C4-2B (cell line): ENCODE measurements around the gene PITPNM3.

Experiments
- H3K27ac ChIP-seq: fragments of 450-650 bp; 2 replicates; pipeline ENCODE4 v1.5.1; 2017
- ZFX ChIP-seq: fragments of 450-650 bp; IDR thresholded peaks from 2 replicates; pipeline ENCODE4 v1.6.1; 2017
- TF ChIP-seq, protein P1 (sequence below): fragments of 450-650 bp; conservative IDR thresholded peaks from 2 replicates; pipeline ENCODE4 v1.5.1; 2017; ENCODE audit warnings: mild to moderate bottlenecking

The PITPNM3 gene

DNA sequence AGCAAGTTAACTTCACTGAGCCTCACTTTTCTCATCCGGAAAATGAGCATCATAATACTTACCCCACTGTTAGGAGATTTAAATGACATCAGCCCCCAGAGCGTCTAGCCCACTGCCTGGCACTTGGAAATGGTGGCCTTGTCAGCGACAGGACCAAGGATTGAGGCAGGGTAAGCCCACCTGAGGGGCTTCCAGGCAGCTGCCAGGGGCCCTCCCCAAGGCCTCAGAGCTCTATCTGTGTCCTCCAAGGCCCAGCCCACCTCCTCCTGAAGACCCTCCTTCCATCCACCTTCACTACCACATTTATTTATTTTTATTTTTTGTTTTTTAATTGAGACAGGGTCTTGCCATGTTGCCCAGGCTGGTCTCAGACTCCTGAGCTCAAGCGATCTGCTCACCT is 13.8 kb downstream of the PITPNM3 start:
- no peak for TF ChIP-seq ZFX
- TF ChIP-seq, protein P1, sequence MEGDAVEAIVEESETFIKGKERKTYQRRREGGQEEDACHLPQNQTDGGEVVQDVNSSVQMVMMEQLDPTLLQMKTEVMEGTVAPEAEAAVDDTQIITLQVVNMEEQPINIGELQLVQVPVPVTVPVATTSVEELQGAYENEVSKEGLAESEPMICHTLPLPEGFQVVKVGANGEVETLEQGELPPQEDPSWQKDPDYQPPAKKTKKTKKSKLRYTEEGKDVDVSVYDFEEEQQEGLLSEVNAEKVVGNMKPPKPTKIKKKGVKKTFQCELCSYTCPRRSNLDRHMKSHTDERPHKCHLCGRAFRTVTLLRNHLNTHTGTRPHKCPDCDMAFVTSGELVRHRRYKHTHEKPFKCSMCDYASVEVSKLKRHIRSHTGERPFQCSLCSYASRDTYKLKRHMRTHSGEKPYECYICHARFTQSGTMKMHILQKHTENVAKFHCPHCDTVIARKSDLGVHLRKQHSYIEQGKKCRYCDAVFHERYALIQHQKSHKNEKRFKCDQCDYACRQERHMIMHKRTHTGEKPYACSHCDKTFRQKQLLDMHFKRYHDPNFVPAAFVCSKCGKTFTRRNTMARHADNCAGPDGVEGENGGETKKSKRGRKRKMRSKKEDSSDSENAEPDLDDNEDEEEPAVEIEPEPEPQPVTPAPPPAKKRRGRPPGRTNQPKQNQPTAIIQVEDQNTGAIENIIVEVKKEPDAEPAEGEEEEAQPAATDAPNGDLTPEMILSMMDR, result no peak
- no peak overlapping the region for H3K27ac ChIP-seq

DNA sequence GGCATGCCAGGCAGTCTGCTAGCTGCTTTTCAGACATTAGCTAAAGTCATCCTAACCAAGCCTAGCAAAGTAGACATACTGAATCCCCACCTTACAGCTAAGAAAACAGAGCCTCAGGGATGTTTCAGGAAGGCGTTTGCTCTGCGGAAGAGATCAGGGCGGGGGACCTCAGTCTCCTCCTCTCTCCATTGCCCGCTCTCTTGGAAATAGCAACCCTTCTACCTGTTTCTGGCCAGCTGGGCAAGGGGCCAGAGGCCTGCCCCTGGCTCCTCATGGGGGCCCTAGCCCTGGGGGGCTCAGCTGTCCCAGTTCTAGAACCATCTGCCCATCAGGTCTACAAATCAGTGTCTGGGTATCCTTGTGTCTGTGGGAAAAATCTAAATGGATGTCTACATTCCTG is 14.5 kb downstream of the PITPNM3 start:
- H3K27ac ChIP-seq, result no peak overlapping the region
- no peak for TF ChIP-seq ZFX
- TF ChIP-seq, protein P1, result no peak

DNA sequence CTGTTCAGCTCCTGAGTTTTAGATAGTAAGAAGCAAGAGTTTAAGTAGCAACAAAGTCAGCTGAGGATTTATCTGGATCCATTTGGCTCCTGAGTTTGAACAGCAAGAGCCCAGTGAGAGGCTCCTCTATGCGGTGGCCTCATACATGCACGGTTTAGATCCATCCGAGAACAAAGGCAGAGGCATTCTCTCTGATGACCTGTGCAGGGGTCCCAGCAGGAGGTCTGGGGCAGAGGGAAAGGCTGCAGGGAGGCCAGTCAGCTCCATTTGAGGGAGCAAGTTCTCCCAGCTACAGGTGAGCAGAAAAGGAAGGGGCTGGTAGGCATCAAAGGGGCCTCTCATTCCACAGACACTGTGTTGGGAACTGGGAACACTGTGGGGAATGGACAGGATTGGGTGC is 16.5 kb downstream of the PITPNM3 start:
- TF ChIP-seq, protein P1, result no peak
- TF ChIP-seq ZFX, result no peak

DNA sequence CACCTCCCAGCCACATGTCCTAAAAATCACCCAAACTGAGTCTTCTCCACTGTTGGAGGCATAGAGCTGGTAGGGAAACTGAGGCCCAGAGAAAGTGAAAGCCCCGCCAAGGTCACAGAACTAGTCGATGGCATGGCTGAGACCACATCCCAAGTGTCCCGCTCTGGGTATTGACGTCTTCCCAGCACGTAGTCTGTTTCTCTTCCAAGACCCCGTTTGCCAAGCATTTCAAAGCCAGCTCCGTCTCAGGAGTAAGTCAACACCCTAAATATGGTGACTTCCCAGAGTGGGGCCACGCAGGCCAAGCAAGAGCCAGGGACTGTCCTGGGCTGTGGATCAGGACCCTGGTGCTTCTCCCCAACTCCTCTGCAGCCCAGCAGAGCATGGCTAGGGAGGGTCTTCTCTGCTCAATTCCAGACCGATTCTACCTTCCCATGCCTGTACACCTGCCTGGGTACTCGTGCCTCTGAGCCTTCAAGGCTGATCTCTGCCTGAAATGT is 19.7 kb downstream of the PITPNM3 start:
- H3K27ac ChIP-seq, result no peak overlapping the region
- no peak for TF ChIP-seq ZFX
- TF ChIP-seq, protein P1, result no peak

More for the DNA sequence above, 16.5 kb downstream of the PITPNM3 start:
- H3K27ac ChIP-seq, result no peak overlapping the region

DNA sequence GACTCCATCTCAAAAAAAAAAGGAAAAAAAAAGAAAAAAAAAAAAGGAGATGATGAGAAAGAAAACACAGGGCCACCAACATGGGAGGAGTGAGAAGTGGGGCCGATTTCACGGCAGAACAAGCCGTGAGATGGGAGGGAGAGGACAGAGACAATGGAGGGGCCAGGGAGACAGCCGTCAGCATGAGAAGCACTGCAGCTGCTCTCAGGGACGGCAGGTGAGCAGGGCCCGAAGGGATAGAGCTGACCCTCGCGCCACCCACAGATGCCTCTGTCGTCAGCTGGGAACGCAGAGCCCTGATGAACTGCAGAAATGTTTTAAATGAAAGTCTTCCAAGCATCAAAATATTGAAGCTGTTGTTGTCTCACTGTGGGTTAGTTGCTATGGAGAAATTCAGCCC is 20.3 kb downstream of the PITPNM3 start:
- H3K27ac ChIP-seq, result no peak overlapping the region
- TF ChIP-seq ZFX, result no peak
- TF ChIP-seq, protein P1, result no peak

DNA sequence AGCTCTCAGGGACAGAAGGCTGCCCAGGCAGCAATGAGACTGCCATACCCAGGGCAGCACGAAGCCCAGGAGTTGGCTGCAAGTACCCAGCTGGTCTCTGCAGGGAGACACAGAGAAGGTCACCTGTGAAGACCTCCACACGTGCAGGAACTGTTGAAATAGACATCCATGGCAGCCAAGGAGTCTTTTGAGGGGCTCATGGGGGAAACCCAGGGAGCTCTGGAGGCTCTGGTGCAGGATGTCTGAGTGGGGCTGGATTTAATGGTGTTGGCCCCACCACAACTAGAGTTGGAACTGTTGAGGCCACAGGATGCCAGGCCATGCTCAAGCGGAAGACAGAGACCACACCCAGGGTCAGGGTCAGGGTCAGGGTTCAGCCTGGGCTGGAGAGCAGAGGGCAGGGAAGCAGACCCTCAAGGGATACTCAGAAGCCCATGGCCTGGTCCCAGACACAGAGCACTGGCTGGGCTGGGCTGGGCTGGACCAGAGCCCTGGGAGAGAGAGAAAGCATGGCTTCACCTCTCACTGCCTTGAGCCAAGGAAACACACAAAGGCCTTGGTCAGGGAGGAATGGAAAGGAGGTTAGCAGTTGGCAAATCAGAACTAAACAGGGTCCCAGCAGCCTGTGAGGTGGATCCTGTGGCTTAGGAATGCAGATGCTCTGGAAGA is 21.4 kb downstream of the PITPNM3 start:
- no peak overlapping the region for H3K27ac ChIP-seq
- TF ChIP-seq, protein P1, result no peak
- no peak for TF ChIP-seq ZFX

DNA sequence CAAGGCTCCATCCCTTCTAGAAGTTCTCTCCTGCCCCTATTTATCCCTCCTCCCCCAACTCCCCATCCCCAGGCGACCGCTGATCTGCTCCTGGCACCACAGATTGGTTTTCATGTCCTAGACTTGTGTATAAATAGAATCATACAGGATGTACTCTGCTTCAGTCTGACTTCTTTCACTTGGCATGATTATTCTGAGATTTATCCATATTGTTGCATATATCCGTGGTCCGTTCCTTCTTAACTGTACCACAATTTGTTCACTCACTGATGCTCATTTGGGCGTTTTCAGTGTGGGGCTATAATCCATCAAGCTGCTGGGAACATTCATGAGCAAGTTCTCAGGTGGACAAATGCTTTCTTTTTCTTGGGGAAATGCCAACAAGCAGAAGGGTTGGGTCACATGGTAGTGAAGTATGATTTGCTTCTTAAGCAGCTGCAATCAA is 23.9 kb downstream of the PITPNM3 start:
- no peak overlapping the region for H3K27ac ChIP-seq
- TF ChIP-seq, protein P1, result no peak
- no peak for TF ChIP-seq ZFX
